HepG2 (cell line): ENCODE data around the gene DNAJC7. TPM values are rescaled to one million over a fixed set of nuclear protein-coding genes. Genes with fewer than 3 reads are reported as not detected.

Experiments
- ARID5B ChIP-seq: IDR thresholded peaks from 2 replicates; pipeline ENCODE4 v1.4.0; 2020; ENCODE audit warnings: mild to moderate bottlenecking, missing genetic modification reagents
- CHCHD3 ChIP-seq: sonication (generic); formaldehyde crosslinking; IDR thresholded peaks from 2 replicates; pipeline ENCODE4 v1.8.0; 2022; ENCODE audit warnings: mild to moderate bottlenecking, missing genetic modification reagents, moderate library complexity
- IKZF4 ChIP-seq: sonication (generic); formaldehyde crosslinking; IDR thresholded peaks from 2 replicates; pipeline ENCODE4 v1.5.1; 2020; ENCODE audit warnings: borderline replicate concordance, mild to moderate bottlenecking, low read depth, missing genetic modification reagents; ENCODE audit errors: not compliant biosample characterization
- MED1 ChIP-seq: sonication (generic); formaldehyde crosslinking; IDR thresholded peaks from 2 replicates; pipeline ENCODE4 v1.4.0; 2020; ENCODE audit warnings: missing genetic modification reagents
- NR2C2 ChIP-seq: sonication (generic); formaldehyde crosslinking; IDR thresholded peaks from 2 replicates; pipeline ENCODE4 v1.4.0; 2020; ENCODE audit warnings: missing genetic modification reagents, mild to moderate bottlenecking, moderate library complexity, borderline replicate concordance
- PATZ1 ChIP-seq: sonication (generic); formaldehyde crosslinking; IDR thresholded peaks from 2 replicates; pipeline ENCODE4 v1.4.0; 2020; ENCODE audit warnings: missing genetic modification reagents
- REPIN1 ChIP-seq: sonication (generic); formaldehyde crosslinking; IDR thresholded peaks from 2 replicates; pipeline ENCODE4 v1.8.0; 2022; ENCODE audit warnings: missing genetic modification reagents, low read depth, mild to moderate bottlenecking, borderline replicate concordance
- RFX3 ChIP-seq: IDR thresholded peaks from 2 replicates; pipeline ENCODE4 v1.6.1; 2016; ENCODE audit warnings: missing biosample characterization, missing genetic modification reagents
- SKI ChIP-seq: fragments of 450-650 bp; IDR thresholded peaks from one replicate; pipeline ENCODE4 v1.6.1; 2018; ENCODE audit warnings: mild to moderate bottlenecking; ENCODE audit not compliant: partially characterized antibody
- TAF15 ChIP-seq: fragments of 200-400 bp; formaldehyde crosslinking; IDR thresholded peaks from one replicate; pipeline ENCODE4 v1.6.1; 2018; ENCODE audit warnings: mild to moderate bottlenecking, low read depth, low read length; ENCODE audit not compliant: poor library complexity, severe bottlenecking
- ZBTB2 ChIP-seq: sonication (generic); formaldehyde crosslinking; IDR thresholded peaks from 2 replicates; pipeline ENCODE4 v1.8.0; 2022; ENCODE audit warnings: low read depth, missing genetic modification reagents
- ZNF138 ChIP-seq: sonication (generic); formaldehyde crosslinking; IDR thresholded peaks from 2 replicates; pipeline ENCODE4 v1.5.0; 2020; ENCODE audit warnings: mild to moderate bottlenecking, low read depth, missing genetic modification reagents
- ZNF180 ChIP-seq: sonication (generic); formaldehyde crosslinking; IDR thresholded peaks from 2 replicates; pipeline ENCODE4 v1.4.0; 2020; ENCODE audit warnings: low read depth, missing genetic modification reagents, borderline replicate concordance
- ZNF503 ChIP-seq: sonication (generic); formaldehyde crosslinking; IDR thresholded peaks from 2 replicates; pipeline ENCODE4 v1.4.0; 2020; ENCODE audit warnings: missing genetic modification reagents
- ZNF770 ChIP-seq: sonication (generic); formaldehyde crosslinking; IDR thresholded peaks from 2 replicates; pipeline ENCODE4 v1.5.0; 2020; ENCODE audit warnings: mild to moderate bottlenecking, missing genetic modification reagents
- polyA plus RNA-seq, 8 experiments: library from polyadenylated mRNA; depleted of rRNA in 3 of 8; stranded (reverse) in 7 of 8; unstranded in 1 of 8; fragments of >200 nt; fragmentation: Illumina TruSeq in 4 of 8; extraction: Trizol in 4 of 8; gene quantifications; 2 replicates each; pipeline versions ENCODE4 v1.2.1 to v1.2.3, GENCODE V29; 2011 to 2016; ENCODE audit warnings: low read depth in 4 of 8, missing spikeins in 1 of 8, mixed read lengths in 1 of 8; ENCODE audit not compliant: insufficient read depth in 1 of 8
- total RNA-seq, 5 experiments: library from RNA; depleted of rRNA; stranded (reverse); fragments of >200 nt; fragmentation: Illumina TruSeq; extraction: Trizol; gene quantifications; 2 replicates each; pipeline ENCODE4 v1.2.3, GENCODE V29; 2016; ENCODE audit warnings: low read depth in 1 of 5

The DNAJC7 gene
- total and polyA plus RNA-seq, 2 of the 13 experiments (the other 11 are each of a cell fraction or from before 2014, with no cell fraction given) = 47.7 to 132 TPM

GRCh38 chr17:41930009-41930832 is 87.0 kb downstream of the DNAJC7 start, which contains the start of gene ODAD4 (continued):
- peak; percentile 38 for TF ChIP-seq SKI
- no peak for TF ChIP-seq ZNF180 (CRISPR knock-in tag)
- TF ChIP-seq ARID5B (CRISPR knock-in tag) = peak; percentile 63; the same call in 1 of the 2 replicates
- peak; percentile 88 for TF ChIP-seq MED1 (CRISPR knock-in tag)
- TF ChIP-seq RFX3 (CRISPR knock-in tag) = peak; percentile 74
- TF ChIP-seq REPIN1 = peak; percentile 90
- no peak for TF ChIP-seq TAF15
- TF ChIP-seq PATZ1 (CRISPR knock-in tag) = peak; percentile 60
- peak; percentile 77; the same call in 1 of the 2 replicates for TF ChIP-seq ZNF138 (CRISPR knock-in tag)
- peak; percentile 73 for TF ChIP-seq ZNF770 (CRISPR knock-in tag)
- peak; percentile 87; the same call in 1 of the 2 replicates for TF ChIP-seq ZNF503
- 0 out of 2 replicates have a peak, but pooled peaks have one; percentile 7 for TF ChIP-seq ZBTB2
- TF ChIP-seq IKZF4 (CRISPR knock-in tag) = peak; percentile 39
- peak; percentile 47; the same call in 1 of the 2 replicates for TF ChIP-seq NR2C2 (CRISPR knock-in tag)
- no peak for TF ChIP-seq CHCHD3 (CRISPR knock-in tag)
